Small intestine (tissue), 7 donors: ENCODE data around the gene PPRC1. TPM values are rescaled to one million over a fixed set of nuclear protein-coding genes. Genes with fewer than 3 reads are reported as not detected.
A peak's percentile ranks its signal among the peaks of the same experiment; 100 is the strongest.

ENCODE experiments used
- DNase-seq, 2 donors: peaks; one replicate each; pipeline versions ENCODE4 v3.0.0 to v3.0.0-alpha.2; 2013
- FAIRE-seq: peaks from 2 replicates; lab custom pipeline; 2012; peaks lifted over from hg19 to GRCh38; lab: Jason Lieb, UNC
- H3K27ac ChIP-seq, 3 donors: one replicate each; pipeline ENCODE4 v1.5.1; 2013; ENCODE audit warnings: low read length in 2 of 3, mild to moderate bottlenecking in 2 of 3, control low read depth in 1 of 3, inconsistent platforms in 1 of 3, low read depth in 1 of 3, moderate library complexity in 1 of 3
- H3K27me3 ChIP-seq, 3 donors: one replicate each; pipeline ENCODE4 v1.6.1; 2013; ENCODE audit warnings: low read length in 3 of 3, inconsistent platforms in 1 of 3; ENCODE audit not compliant: control insufficient read depth in 3 of 3, insufficient read depth in 3 of 3
- H3K36me3 ChIP-seq, 3 donors: one replicate each; pipeline ENCODE4 v1.6.1; 2013; ENCODE audit warnings: low read length in 3 of 3, inconsistent platforms in 1 of 3, low read depth in 1 of 3, mild to moderate bottlenecking in 1 of 3, moderate library complexity in 1 of 3; ENCODE audit not compliant: control insufficient read depth in 3 of 3, insufficient read depth in 2 of 3
- H3K4me1 ChIP-seq, 3 donors: one replicate each; pipeline ENCODE4 v1.6.1; 2013; ENCODE audit warnings: low read length in 2 of 3, inconsistent platforms in 1 of 3, low read depth in 1 of 3, mild to moderate bottlenecking in 1 of 3, moderate library complexity in 1 of 3; ENCODE audit not compliant: control insufficient read depth in 3 of 3, insufficient read depth in 2 of 3
- H3K4me3 ChIP-seq, 3 donors: one replicate each; pipeline ENCODE4 v1.5.1; 2013; ENCODE audit warnings: low read length in 3 of 3, control low read depth in 1 of 3, inconsistent platforms in 1 of 3, low read depth in 1 of 3, mild to moderate bottlenecking in 1 of 3, moderate library complexity in 1 of 3
- H3K9me3 ChIP-seq, 2 donors: one replicate each; pipeline ENCODE4 v1.6.1; 2013; ENCODE audit warnings: low read depth in 1 of 2, low read length in 1 of 2; ENCODE audit not compliant: control insufficient read depth in 2 of 2, insufficient read depth in 1 of 2
- WGBS, 3 donors: extraction: QIAGEN DNeasy Blood & Tissue Kit; methylation state at CpG; one replicate each; pipeline ENCODE4 v1.1.7; 2013; 5-methylcytosine and 5-hydroxymethylcytosine counted together
- polyA plus RNA-seq, 4 donors: library from polyadenylated mRNA; stranded (reverse) in 3 of 4; unstranded in 1 of 4; fragments of 200-250 nt in 3 of 4; fragments of 120-200 nt in 1 of 4; gene quantifications; one replicate each; pipeline versions ENCODE4 v1.2.1 to v1.2.3, GENCODE V29; 2013
- donor health status: healthy with polysubstance abuse.
- donor health status: control.
- donor health status: control.
- donor health status: Bipolar disorder and iron deficiency.
- donor health status: healthy.

PPRC1 gene
- polyA plus RNA-seq, 4 donors, result 4.5 to 26.5 (median 11.9) TPM

DNA sequence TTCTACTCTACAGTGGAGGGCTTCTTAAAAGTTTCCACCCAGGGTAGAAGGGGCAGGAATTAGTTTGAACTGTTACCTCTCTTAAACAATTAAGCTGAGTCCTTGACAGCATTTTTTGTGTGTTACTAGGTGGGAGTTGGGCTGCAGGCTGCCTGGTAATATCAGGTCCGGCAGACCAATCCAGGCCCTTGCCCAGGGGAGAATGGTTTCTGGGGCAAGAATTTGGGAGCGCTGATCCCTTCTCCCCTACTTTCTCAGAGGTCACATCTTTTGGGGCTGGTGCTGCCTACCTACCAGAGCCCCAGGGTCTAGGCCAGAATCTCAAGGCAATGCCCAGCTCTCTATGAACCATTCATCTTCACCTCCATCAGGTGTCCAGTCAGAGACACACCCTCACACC, 1.6 kb downstream of the PPRC1 start:
- Histone ChIP-seq H3K9me3 (no peaks in the 10 kb centered on the region), H3K36me3 (peaks cover 0 to 26% (median 9%) of the 10 kb centered on the region in 3 donors), H3K4me3 (peak overlapping the region in 2 of 3 donors; percentile 76 to 77), H3K27me3 (no peaks in the 10 kb centered on the region), H3K27ac (peak overlapping the region in 1 of 3 donors; percentile 92), H3K4me1 (peaks cover 2 to 26% (median 6%) of the 10 kb centered on the region in 3 donors)
- 51 to 65% (median 64%) methylated on average over 2 of the region's 2 CpGs for WGBS, 3 donors
- DNase-seq (no peak), FAIRE-seq (no peak)

GRCh38 chr10:102135956-102136526, 3.2 kb downstream of the PPRC1 start:
- Histone ChIP-seq H3K9me3 (no peaks in the 10 kb centered on the region), H3K27ac (no peak overlapping the region), H3K4me3 (no peak overlapping the region), H3K36me3 (peaks cover 2 to 42% (median 17%) of the 10 kb centered on the region in 3 donors), H3K4me1 (peaks cover 2 to 26% (median 6%) of the 10 kb centered on the region in 3 donors), H3K27me3 (no peaks in the 10 kb centered on the region)
- no peak for FAIRE-seq
- no peak for DNase-seq
- WGBS, 3 donors, result 79 to 87% (median 84%) methylated on average over 7 of the region's 7 CpGs

- Histone ChIP-seq H3K4me1 (peaks cover 1 to 20% (median 3%) of the 10 kb centered on the region in 3 donors), H3K27ac (no peak overlapping the region), H3K27me3 (no peaks in the 10 kb centered on the region), H3K9me3 (no peaks in the 10 kb centered on the region), H3K36me3 (peaks cover 11 to 70% (median 21%) of the 10 kb centered on the region in 3 donors), H3K4me3 (no peak overlapping the region)
- 91 to 95% (median 95%) methylated on average over 15 of the region's 15 CpGs for WGBS, 3 donors
- DNase-seq, result no peak
- FAIRE-seq, result no peak
Observed at GRCh38 chr10:102139281-102140110, 6.7 kb downstream of the PPRC1 start.

DNA sequence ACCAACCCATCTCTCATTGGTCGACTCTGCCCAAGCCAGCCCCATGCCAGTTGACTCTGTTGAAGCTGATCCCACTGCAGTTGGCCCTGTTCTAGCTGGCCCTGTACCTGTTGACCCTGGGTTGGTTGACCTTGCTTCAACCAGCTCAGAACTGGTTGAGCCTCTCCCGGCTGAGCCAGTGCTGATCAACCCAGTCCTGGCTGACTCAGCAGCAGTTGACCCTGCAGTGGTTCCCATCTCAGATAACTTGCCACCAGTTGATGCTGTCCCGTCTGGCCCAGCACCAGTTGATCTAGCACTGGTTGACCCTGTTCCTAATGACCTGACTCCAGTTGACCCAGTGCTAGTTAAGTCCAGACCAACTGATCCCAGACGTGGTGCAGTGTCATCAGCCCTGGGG, 7.4 kb downstream of the PPRC1 start:
- H3K27me3 ChIP-seq, result no peaks in the 10 kb centered on the region
- H3K9me3 ChIP-seq, result no peaks in the 10 kb centered on the region
- WGBS, 3 donors, result 89% methylated on average over 4 of the region's 4 CpGs
- peaks cover 11 to 77% (median 21%) of the 10 kb centered on the region in 3 donors for H3K36me3 ChIP-seq
- FAIRE-seq (no peak), DNase-seq (no peak)
- no peak overlapping the region for H3K27ac ChIP-seq
- peaks cover 0 to 15% (median 3%) of the 10 kb centered on the region in 3 donors for H3K4me1 ChIP-seq
- H3K4me3 ChIP-seq, result no peak overlapping the region

- H3K9me3 ChIP-seq, result no peaks in the 10 kb centered on the region
- no peak for FAIRE-seq
- no peak for DNase-seq
- H3K4me1 ChIP-seq, result peaks cover 0 to 9% (median 3%) of the 10 kb centered on the region in 3 donors
- H3K27ac ChIP-seq, result no peak overlapping the region
- H3K27me3 ChIP-seq, result no peaks in the 10 kb centered on the region
- peaks cover 11 to 75% (median 21%) of the 10 kb centered on the region in 3 donors for H3K36me3 ChIP-seq
- H3K4me3 ChIP-seq, result no peak overlapping the region
- 90 to 95% (median 94%) methylated on average over 5 of the region's 5 CpGs for WGBS, 3 donors
Observed at GRCh38 chr10:102140913-102141540, 8.2 kb downstream of the PPRC1 start.

GRCh38 chr10:102141583-102142107, 8.8 kb downstream of the PPRC1 start:
- 84 to 91% (median 90%) methylated on average over 4 of the region's 4 CpGs for WGBS, 3 donors
- Histone ChIP-seq H3K27ac (no peak overlapping the region), H3K36me3 (peaks cover 11 to 79% (median 21%) of the 10 kb centered on the region in 3 donors), H3K4me3 (no peak overlapping the region), H3K9me3 (no peaks in the 10 kb centered on the region), H3K27me3 (no peaks in the 10 kb centered on the region), H3K4me1 (peaks cover 0 to 3% (median 3%) of the 10 kb centered on the region in 3 donors)
- FAIRE-seq, result no peak
- no peak for DNase-seq

DNA sequence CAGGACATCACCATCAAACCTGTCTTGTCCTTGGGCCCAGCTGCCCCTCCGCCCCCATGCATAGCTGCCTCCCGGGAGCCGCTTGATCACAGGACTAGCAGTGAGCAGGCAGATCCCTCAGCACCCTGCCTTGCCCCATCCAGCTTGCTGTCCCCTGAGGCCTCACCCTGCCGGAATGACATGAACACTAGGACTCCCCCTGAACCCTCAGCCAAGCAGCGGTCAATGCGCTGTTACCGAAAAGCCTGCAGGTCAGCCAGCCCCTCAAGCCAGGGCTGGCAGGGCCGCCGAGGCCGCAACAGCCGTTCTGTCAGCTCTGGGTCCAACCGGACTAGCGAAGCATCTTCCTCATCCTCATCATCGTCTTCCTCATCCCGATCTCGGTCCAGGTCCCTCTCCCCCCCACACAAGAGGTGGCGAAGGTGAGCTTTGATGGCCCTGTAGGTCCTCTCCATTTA, 14.2 kb downstream of the PPRC1 start:
- Histone ChIP-seq H3K4me1 (peaks cover 0 to 13% (median 0%) of the 10 kb centered on the region in 3 donors), H3K9me3 (no peaks in the 10 kb centered on the region), H3K36me3 (peaks cover 7 to 61% (median 17%) of the 10 kb centered on the region in 3 donors), H3K27me3 (no peaks in the 10 kb centered on the region), H3K27ac (no peak overlapping the region), H3K4me3 (no peak overlapping the region)
- DNase-seq (no peak), FAIRE-seq (no peak)
- WGBS, 3 donors, result 94 to 96% (median 96%) methylated on average over 15 to 17 of the region's 17 CpGs

DNA sequence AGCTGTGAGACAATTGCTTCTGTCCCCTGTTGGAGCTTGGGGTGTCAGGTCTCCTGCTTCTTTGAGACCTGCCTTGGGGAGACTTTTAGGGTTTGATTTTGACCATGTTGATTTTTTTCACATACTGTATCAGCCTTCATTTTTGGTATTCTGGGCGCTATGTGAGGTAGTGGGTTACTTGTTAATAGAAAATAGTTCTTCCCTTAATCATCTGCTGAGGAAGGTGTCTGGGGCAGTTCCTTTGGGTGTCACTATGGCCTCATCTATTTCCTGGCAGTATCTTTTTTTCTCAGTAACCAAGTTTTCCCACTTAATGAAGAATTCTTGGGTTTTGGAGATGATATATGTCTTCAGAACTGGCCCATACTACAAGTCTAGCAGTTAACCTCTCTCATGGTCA, 14.7 kb downstream of the PPRC1 start:
- Histone ChIP-seq H3K27me3 (no peaks in the 10 kb centered on the region), H3K36me3 (peaks cover 7 to 58% (median 17%) of the 10 kb centered on the region in 3 donors), H3K9me3 (no peaks in the 10 kb centered on the region), H3K4me3 (no peak overlapping the region), H3K4me1 (peaks cover 0 to 13% (median 0%) of the 10 kb centered on the region in 3 donors), H3K27ac (no peak overlapping the region)
- FAIRE-seq (no peak), DNase-seq (no peak)
- 84 to 100% (median 98%) methylated on average over 1 of the region's 1 CpG for WGBS, 3 donors
